HCT116 (cell line): ENCODE data around the gene LCLAT1. TPM values are rescaled to one million over a fixed set of nuclear protein-coding genes. Genes with fewer than 3 reads are reported as not detected.

Source experiments
- ATAC-seq: fragments of 200-7000 bp; cut with Tn5 transposase; 2 replicates; pipeline ENCODE4 v1.9.1; 2020; ENCODE audit warnings: mild to moderate bottlenecking, moderate library complexity
- BruUV-seq: library from RNA; stranded (reverse); fragments of 400-500 nt; replicated peaks from 2 replicates; lab custom pipeline; 2021; lab: Mats Ljungman, UMichigan
- CTCF ChIA-PET: fragments of 300-600 bp; sonication (Branson Sonifier 250); formaldehyde crosslinking; loops from one replicate; lab custom pipeline; 2021; ENCODE audit warnings: antibody characterized with exemption; lab: Charles Lee
- POLR2A ChIA-PET: fragments of 300-600, 350-600 bp; sonication (Branson Sonifier 250); formaldehyde crosslinking; loops from one replicate; lab custom pipeline; 2021; ENCODE audit warnings: antibody characterized with exemption; lab: Charles Lee
- RAD21 ChIA-PET, 2 experiments: fragments of 300-600 bp; sonication (Branson Sonifier 250); formaldehyde crosslinking; loops; one replicate each; lab custom pipeline; 2023; ENCODE audit warnings: low total read pairs in 2 of 2; ENCODE audit not compliant: uncharacterized antibody in 2 of 2, unreplicated experiment in 2 of 2, low non-redundant PET in 1 of 2; lab: Charles Lee
- DNase-seq: peaks from one replicate; pipeline ENCODE4 v3.0.0-alpha.2; 2010; ENCODE audit warnings: low read depth, low spot score
- H2AFZ ChIP-seq: fragments of 200-600 bp; shearing (Covaris generic), sonication (generic); 2 replicates; pipeline ENCODE4 v1.6.1; 2017; ENCODE audit warnings: low read depth, mixed run types, mixed read lengths, antibody characterized with exemption, low read length; ENCODE audit not compliant: poor library complexity, severe bottlenecking
- H3K27ac ChIP-seq: 2 replicates; pipeline ENCODE4 v1.5.1; 2012; ENCODE audit warnings: low read depth, low read length
- H3K27me3 ChIP-seq: fragments of 200-600 bp; sonication (generic); 2 replicates; pipeline ENCODE4 v1.6.1; 2016; ENCODE audit warnings: mixed run types, low read length, mixed read lengths; ENCODE audit not compliant: insufficient read depth
- H3K36me3 ChIP-seq, 2 experiments: fragments of 200-500 bp in 1 of 2; fragments of 200-600 bp in 1 of 2; sonication (Bioruptor generic) in 1 of 2; sonication (generic) in 1 of 2; 2 replicates each; pipeline versions ENCODE4 v1.5.1 to v1.6.1; 2014 to 2016; ENCODE audit warnings: low read length in 2 of 2, inconsistent platforms in 1 of 2, mixed read lengths in 1 of 2, mixed run types in 1 of 2; ENCODE audit not compliant: insufficient read depth in 2 of 2, control insufficient read depth in 1 of 2
- H3K4me1 ChIP-seq, 2 experiments: fragments of 200-600 bp in 1 of 2; sonication (generic) in 1 of 2; 2 replicates each; pipeline versions ENCODE4 v1.5.1 to v1.6.1; 2012 to 2017; ENCODE audit warnings: low read length in 2 of 2, inconsistent platforms in 1 of 2, mild to moderate bottlenecking in 1 of 2, mixed read lengths in 1 of 2, mixed run types in 1 of 2, moderate library complexity in 1 of 2; ENCODE audit not compliant: insufficient read depth in 2 of 2, control insufficient read depth in 1 of 2
- H3K4me2 ChIP-seq: fragments of 200-600 bp; sonication (generic); 2 replicates; pipeline ENCODE4 v1.6.1; 2017; ENCODE audit warnings: mixed run types, low read length, mixed read lengths
- H3K4me3 ChIP-seq, 2 experiments: fragments of 200-600 bp in 1 of 2; sonication (generic) in 1 of 2; replicated peaks in 1 of 2; 2 replicates each; pipeline ENCODE4 v1.5.1; 2011 to 2016; ENCODE audit warnings: low read length in 2 of 2, control low read depth in 1 of 2, low read depth in 1 of 2, mild to moderate bottlenecking in 1 of 2, mixed read lengths in 1 of 2, mixed run types in 1 of 2
- H3K79me2 ChIP-seq: fragments of 200-600 bp; sonication (generic); 2 replicates; pipeline ENCODE4 v1.6.1; 2017; ENCODE audit warnings: mild to moderate bottlenecking, mixed run types, low read length, moderate library complexity, mixed read lengths; ENCODE audit not compliant: insufficient read depth
- H3K9ac ChIP-seq: fragments of 200-600 bp; sonication (generic); 2 replicates; pipeline ENCODE4 v1.6.1; 2016; ENCODE audit warnings: low read length, mixed read lengths
- H3K9me2 ChIP-seq: fragments of 200-600 bp; sonication (generic), shearing (Covaris generic); 2 replicates; pipeline ENCODE4 v1.6.1; 2017; ENCODE audit warnings: mixed run types, mild to moderate bottlenecking, moderate library complexity; ENCODE audit not compliant: insufficient read depth
- H3K9me3 ChIP-seq, 2 experiments: fragments of 200-500 bp in 1 of 2; fragments of 200-600 bp in 1 of 2; sonication (Bioruptor generic) in 1 of 2; sonication (generic) in 1 of 2; 2 replicates each; pipeline ENCODE4 v1.6.1; 2014 to 2017; ENCODE audit warnings: low read length in 2 of 2, mixed read lengths in 2 of 2, inconsistent platforms in 1 of 2, low read depth in 1 of 2, mild to moderate bottlenecking in 1 of 2, mixed run types in 1 of 2, moderate library complexity in 1 of 2; ENCODE audit not compliant: control insufficient read depth in 1 of 2, insufficient read depth in 1 of 2
- H4K20me1 ChIP-seq: fragments of 200-600 bp; sonication (generic), shearing (Covaris generic); 2 replicates; pipeline ENCODE4 v1.6.1; 2017; ENCODE audit warnings: mixed run types, mild to moderate bottlenecking, moderate library complexity; ENCODE audit not compliant: insufficient read depth
- CBX3 ChIP-seq: IDR thresholded peaks from 2 replicates; pipeline ENCODE4 v1.6.1; 2012; ENCODE audit warnings: low read depth
- CEBPB ChIP-seq: IDR thresholded peaks from 2 replicates; pipeline ENCODE4 v1.6.1; 2012; ENCODE audit warnings: low read depth
- EGR1 ChIP-seq: IDR thresholded peaks from 2 replicates; pipeline ENCODE4 v1.6.1; 2012; ENCODE audit warnings: low read depth
- EZH2 ChIP-seq: fragments of 200-600 bp; sonication (generic); IDR thresholded peaks from 2 replicates; pipeline ENCODE4 v1.6.1; 2017; ENCODE audit warnings: antibody characterized with exemption, mixed run types
- JUND ChIP-seq: IDR thresholded peaks from 2 replicates; pipeline ENCODE4 v1.6.1; 2012
- POLR2A ChIP-seq: IDR thresholded peaks from 2 replicates; pipeline ENCODE4 v1.7.0; 2011; ENCODE audit warnings: borderline replicate concordance; ENCODE audit not compliant: insufficient read depth, insufficient read length; ENCODE audit errors: extremely low read depth
- POLR2AphosphoS5 ChIP-seq: IDR thresholded peaks from 2 replicates; pipeline ENCODE4 v1.6.1; 2011; ENCODE audit warnings: mild to moderate bottlenecking, low read depth, low read length, moderate library complexity
- RAD21 ChIP-seq: IDR thresholded peaks from 2 replicates; pipeline ENCODE4 v1.6.1; 2012; ENCODE audit warnings: low read depth, mild to moderate bottlenecking
- SP1 ChIP-seq: IDR thresholded peaks from 2 replicates; pipeline ENCODE4 v1.6.1; 2012; ENCODE audit warnings: low read depth
- SRF ChIP-seq: IDR thresholded peaks from 2 replicates; pipeline ENCODE4 v1.6.1; 2012; ENCODE audit warnings: low read depth
- TCF7L2 ChIP-seq: IDR thresholded peaks from 2 replicates; pipeline ENCODE4 v1.7.0; 2011; ENCODE audit warnings: borderline replicate concordance, inconsistent platforms; ENCODE audit not compliant: insufficient read depth, insufficient read length; ENCODE audit errors: extremely low read depth
- YY1 ChIP-seq: IDR thresholded peaks from 2 replicates; pipeline ENCODE4 v1.6.1; 2011; ENCODE audit warnings: low read length, low read depth, moderate library complexity, mild to moderate bottlenecking; ENCODE audit not compliant: insufficient replicate concordance; ENCODE audit errors: extremely low read depth
- ZNF274 ChIP-seq: fragments of 200-500 bp; sonication (Bioruptor generic); IDR thresholded peaks from 2 replicates; pipeline ENCODE4 v1.6.1; 2014; ENCODE audit warnings: mild to moderate bottlenecking, low read depth, low read length, inconsistent platforms
- intact Hi-C: fragments of 100-400 bp; cut with micrococcal nuclease; formaldehyde crosslinking; loops from 2 replicates; pipeline ENCODE4 v1.10.0; 2022
- total RNA-seq: library from RNA; stranded (reverse); gene quantifications from one replicate; pipeline ENCODE4 v1.2.1, GENCODE V29; 2021; ENCODE audit not compliant: unreplicated experiment
- TF ChIP-seq, protein P1 (sequence below): IDR thresholded peaks from 2 replicates; pipeline ENCODE4 v1.6.1; 2012
- TF ChIP-seq, protein P2 (sequence below), 3 experiments: fragments of 200-600 bp in 1 of 3; sonication (generic) in 1 of 3; IDR thresholded peaks in 2 of 3; conservative IDR thresholded peaks in 1 of 3; 2 replicates each; pipeline ENCODE4 v1.5.1; 2012 to 2017; ENCODE audit warnings: low read depth in 2 of 3, low read length in 2 of 3, antibody characterized with exemption in 1 of 3, borderline replicate concordance in 1 of 3, control low read depth in 1 of 3, mild to moderate bottlenecking in 1 of 3, mixed read lengths in 1 of 3, mixed run types in 1 of 3, moderate library complexity in 1 of 3; ENCODE audit not compliant: insufficient read depth in 1 of 3
- TF ChIP-seq, protein P3 (sequence below): IDR thresholded peaks from 2 replicates; pipeline ENCODE4 v1.6.1; 2012; ENCODE audit warnings: low read depth

LCLAT1 gene
- total RNA-seq, 1 experiment from 2014 or later = 36.2 TPM

DNA sequence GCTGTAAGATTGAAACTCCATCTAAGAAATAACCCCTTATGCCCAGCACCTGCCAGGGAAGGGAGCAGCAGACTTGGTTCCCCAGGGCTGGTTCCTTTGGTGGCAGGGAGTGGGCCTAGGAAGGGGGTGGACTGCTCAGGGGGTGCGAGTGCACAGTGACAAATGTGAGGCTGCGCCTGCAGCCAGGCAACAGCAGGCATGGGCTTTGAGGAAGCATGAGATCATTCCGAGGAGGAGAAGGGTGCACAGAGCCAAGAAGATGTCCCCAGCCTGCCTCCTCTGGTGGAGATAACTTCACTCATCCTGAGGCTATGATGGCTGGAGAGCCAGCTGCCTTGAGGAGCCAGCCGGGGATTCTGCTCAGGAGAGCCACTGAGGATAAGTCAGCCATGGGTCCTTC lies 202.2 kb downstream of the LCLAT1 start:
- Histone ChIP-seq H3K27me3 (no peaks in the 10 kb centered on the region), H4K20me1 (no peaks in the 10 kb centered on the region), H3K9ac (no peak overlapping the region), H3K79me2 (no peaks in the 10 kb centered on the region), H3K27ac (no peak overlapping the region), H3K4me1 (no peaks in the 10 kb centered on the region), H3K36me3 (no peaks in the 10 kb centered on the region), H3K9me2 (no peaks in the 10 kb centered on the region), H3K9me3 (no peaks in the 10 kb centered on the region), H3K4me3 (no peak overlapping the region), H2AFZ (no peak overlapping the region), H3K4me2 (no peak overlapping the region)
- DNase-seq (no peak), ATAC-seq (no peak)
- BruUV-seq = no TSS peak
- POLR2A ChIA-PET = no interaction called here
- intact Hi-C loops = no loop called here
- TF ChIP-seq SP1 = no peak
- TF ChIP-seq RAD21 = no peak
- no peak for TF ChIP-seq JUND
- TF ChIP-seq POLR2A = no peak
- TF ChIP-seq CEBPB = no peak
- no peak for TF ChIP-seq EGR1
- no peak for TF ChIP-seq SRF
- no peak for TF ChIP-seq YY1
- no peak for TF ChIP-seq ZNF274
- TF ChIP-seq EZH2 = no peak
- TF ChIP-seq, protein P1, sequence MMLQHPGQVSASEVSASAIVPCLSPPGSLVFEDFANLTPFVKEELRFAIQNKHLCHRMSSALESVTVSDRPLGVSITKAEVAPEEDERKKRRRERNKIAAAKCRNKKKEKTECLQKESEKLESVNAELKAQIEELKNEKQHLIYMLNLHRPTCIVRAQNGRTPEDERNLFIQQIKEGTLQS = no peak
- CTCF ChIA-PET = no interaction called here
- RAD21 ChIA-PET = no interaction called here

DNA sequence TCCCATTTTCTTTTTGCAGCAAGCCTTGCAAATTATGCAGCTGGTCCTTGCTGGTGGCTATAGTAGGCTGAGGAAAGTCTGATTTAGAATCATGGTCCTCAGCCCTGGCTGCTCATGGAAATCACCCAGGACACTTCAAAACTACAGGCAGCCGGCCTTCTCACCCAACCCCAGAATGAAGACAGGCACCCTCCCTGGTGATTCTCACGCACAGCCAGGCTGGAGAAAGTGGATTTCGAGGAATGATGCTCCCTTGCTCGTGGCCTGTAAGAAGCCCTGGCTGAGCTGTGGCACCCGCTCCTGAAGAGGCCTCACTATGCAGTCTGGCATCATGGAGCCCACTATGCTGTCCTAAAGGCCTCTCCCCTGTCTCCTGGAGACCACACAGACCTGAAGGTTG lies 202.8 kb downstream of the LCLAT1 start:
- Histone ChIP-seq H3K4me2 (no peak overlapping the region), H2AFZ (no peak overlapping the region), H3K27ac (no peak overlapping the region), H3K27me3 (no peaks in the 10 kb centered on the region), H3K9me2 (no peaks in the 10 kb centered on the region), H3K4me1 (no peaks in the 10 kb centered on the region), H3K9me3 (no peaks in the 10 kb centered on the region), H4K20me1 (no peaks in the 10 kb centered on the region), H3K4me3 (no peak overlapping the region), H3K79me2 (no peaks in the 10 kb centered on the region), H3K36me3 (no peaks in the 10 kb centered on the region), H3K9ac (no peak overlapping the region)
- intact Hi-C loops = no loop called here
- no TSS peak for BruUV-seq
- ATAC-seq (no peak), DNase-seq (no peak)
- ChIA-PET CTCF (no interaction called here), POLR2A (no interaction called here), RAD21 (no interaction called here)
- TF ChIP-seq POLR2A (no peak), SRF (no peak), CBX3 (no peak), POLR2AphosphoS5 (no peak), RAD21 (no peak), TCF7L2 (no peak), SP1 (no peak)
- TF ChIP-seq, protein P2, sequence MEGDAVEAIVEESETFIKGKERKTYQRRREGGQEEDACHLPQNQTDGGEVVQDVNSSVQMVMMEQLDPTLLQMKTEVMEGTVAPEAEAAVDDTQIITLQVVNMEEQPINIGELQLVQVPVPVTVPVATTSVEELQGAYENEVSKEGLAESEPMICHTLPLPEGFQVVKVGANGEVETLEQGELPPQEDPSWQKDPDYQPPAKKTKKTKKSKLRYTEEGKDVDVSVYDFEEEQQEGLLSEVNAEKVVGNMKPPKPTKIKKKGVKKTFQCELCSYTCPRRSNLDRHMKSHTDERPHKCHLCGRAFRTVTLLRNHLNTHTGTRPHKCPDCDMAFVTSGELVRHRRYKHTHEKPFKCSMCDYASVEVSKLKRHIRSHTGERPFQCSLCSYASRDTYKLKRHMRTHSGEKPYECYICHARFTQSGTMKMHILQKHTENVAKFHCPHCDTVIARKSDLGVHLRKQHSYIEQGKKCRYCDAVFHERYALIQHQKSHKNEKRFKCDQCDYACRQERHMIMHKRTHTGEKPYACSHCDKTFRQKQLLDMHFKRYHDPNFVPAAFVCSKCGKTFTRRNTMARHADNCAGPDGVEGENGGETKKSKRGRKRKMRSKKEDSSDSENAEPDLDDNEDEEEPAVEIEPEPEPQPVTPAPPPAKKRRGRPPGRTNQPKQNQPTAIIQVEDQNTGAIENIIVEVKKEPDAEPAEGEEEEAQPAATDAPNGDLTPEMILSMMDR (IDR thresholded peaks at IDR 0.05 in 2 of 3, conservative IDR thresholded peaks at IDR 0.05 in 1 of 3; ENCODE audit: borderline replicate concordance in 1 of 3, insufficient read depth in 1 of 3, low read depth in 2 of 3, low read length in 2 of 3) = no peak
- TF ChIP-seq, protein P3, sequence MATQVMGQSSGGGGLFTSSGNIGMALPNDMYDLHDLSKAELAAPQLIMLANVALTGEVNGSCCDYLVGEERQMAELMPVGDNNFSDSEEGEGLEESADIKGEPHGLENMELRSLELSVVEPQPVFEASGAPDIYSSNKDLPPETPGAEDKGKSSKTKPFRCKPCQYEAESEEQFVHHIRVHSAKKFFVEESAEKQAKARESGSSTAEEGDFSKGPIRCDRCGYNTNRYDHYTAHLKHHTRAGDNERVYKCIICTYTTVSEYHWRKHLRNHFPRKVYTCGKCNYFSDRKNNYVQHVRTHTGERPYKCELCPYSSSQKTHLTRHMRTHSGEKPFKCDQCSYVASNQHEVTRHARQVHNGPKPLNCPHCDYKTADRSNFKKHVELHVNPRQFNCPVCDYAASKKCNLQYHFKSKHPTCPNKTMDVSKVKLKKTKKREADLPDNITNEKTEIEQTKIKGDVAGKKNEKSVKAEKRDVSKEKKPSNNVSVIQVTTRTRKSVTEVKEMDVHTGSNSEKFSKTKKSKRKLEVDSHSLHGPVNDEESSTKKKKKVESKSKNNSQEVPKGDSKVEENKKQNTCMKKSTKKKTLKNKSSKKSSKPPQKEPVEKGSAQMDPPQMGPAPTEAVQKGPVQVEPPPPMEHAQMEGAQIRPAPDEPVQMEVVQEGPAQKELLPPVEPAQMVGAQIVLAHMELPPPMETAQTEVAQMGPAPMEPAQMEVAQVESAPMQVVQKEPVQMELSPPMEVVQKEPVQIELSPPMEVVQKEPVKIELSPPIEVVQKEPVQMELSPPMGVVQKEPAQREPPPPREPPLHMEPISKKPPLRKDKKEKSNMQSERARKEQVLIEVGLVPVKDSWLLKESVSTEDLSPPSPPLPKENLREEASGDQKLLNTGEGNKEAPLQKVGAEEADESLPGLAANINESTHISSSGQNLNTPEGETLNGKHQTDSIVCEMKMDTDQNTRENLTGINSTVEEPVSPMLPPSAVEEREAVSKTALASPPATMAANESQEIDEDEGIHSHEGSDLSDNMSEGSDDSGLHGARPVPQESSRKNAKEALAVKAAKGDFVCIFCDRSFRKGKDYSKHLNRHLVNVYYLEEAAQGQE = no peak
- TF ChIP-seq, protein P1 = no peak
